Large intestine (tissue), 3 donors: ENCODE measurements around the gene USP20. TPM values are rescaled to one million over a fixed set of nuclear protein-coding genes. Genes with fewer than 3 reads are reported as not detected.

ENCODE experiments used
- DNase-seq, 2 donors: peaks; one replicate each; pipeline versions ENCODE4 v3.0.0 to v3.0.0-alpha.2; 2013
- H3K27ac ChIP-seq: one replicate; pipeline ENCODE4 v1.5.1; 2013; ENCODE audit warnings: low read length
- H3K27me3 ChIP-seq: 2 replicates; pipeline ENCODE4 v1.6.1; 2013; ENCODE audit warnings: low read length; ENCODE audit not compliant: control insufficient read depth, insufficient read depth
- H3K36me3 ChIP-seq: 2 replicates; pipeline ENCODE4 v1.6.1; 2013; ENCODE audit warnings: low read length; ENCODE audit not compliant: control insufficient read depth, insufficient read depth
- H3K4me1 ChIP-seq: one replicate; pipeline ENCODE4 v1.6.1; 2013; ENCODE audit warnings: low read length; ENCODE audit not compliant: control insufficient read depth, insufficient read depth
- H3K4me3 ChIP-seq: one replicate; pipeline ENCODE4 v1.5.1; 2013; ENCODE audit warnings: low read length
- H3K9me3 ChIP-seq: one replicate; pipeline ENCODE4 v1.6.1; 2013; ENCODE audit warnings: mild to moderate bottlenecking, low read depth, low read length, moderate library complexity; ENCODE audit not compliant: control insufficient read depth
- WGBS: methylation state at CpG from one replicate; pipeline ENCODE4 v1.1.5; 2013; ENCODE audit warnings: low lambda C conversion rate; ENCODE audit not compliant: insufficient coverage; 5-methylcytosine and 5-hydroxymethylcytosine counted together
- polyA plus RNA-seq: library from polyadenylated mRNA; unstranded; fragments of 120-200 nt; gene quantifications from one replicate; pipeline ENCODE4 v1.2.1, GENCODE V29; 2013

USP20 gene
- polyA plus RNA-seq, 1 donor = 17.7 TPM

DNA sequence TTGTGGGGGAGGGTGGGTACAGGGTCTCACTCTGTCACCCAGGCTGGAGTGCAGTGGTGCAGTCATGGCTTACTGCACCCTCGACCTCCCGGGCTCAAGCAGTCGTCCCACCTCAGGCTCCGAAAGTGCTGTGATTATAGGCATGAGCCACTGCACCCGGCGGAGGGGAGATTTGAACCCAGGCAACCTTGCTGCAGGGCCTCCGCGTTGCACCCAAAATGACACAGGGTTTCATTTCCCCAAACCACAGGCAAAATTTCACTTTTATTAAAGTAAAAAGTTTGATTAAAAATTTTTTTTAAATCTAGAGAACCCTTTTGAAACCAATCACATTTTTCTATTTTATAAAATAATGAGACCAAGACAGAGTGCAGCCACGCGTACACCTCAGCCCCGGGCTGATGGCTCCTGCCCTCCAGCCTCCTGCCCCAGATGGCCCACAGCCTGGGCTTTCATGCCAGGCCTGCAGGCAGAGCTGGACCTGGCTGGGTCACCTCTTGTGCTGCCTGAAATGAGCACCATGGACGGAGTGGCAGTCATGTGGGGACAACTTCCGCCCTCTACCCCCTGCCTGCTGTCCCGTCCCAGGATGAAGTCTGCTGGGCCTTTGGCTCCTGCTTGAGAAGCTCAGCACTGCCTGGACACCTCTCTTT lies 30.5 kb downstream of the USP20 start:
- no peak overlapping the region for H3K4me3 ChIP-seq
- H3K27me3 ChIP-seq = no peaks in the 10 kb centered on the region
- no CpG with 5 or more reads among the region's 14 CpGs for WGBS
- H3K9me3 ChIP-seq = no peaks in the 10 kb centered on the region
- H3K36me3 ChIP-seq = peaks cover 38% of the 10 kb centered on the region
- no peaks in the 10 kb centered on the region for H3K4me1 ChIP-seq
- DNase-seq = no peak
- H3K27ac ChIP-seq = no peak overlapping the region

DNA sequence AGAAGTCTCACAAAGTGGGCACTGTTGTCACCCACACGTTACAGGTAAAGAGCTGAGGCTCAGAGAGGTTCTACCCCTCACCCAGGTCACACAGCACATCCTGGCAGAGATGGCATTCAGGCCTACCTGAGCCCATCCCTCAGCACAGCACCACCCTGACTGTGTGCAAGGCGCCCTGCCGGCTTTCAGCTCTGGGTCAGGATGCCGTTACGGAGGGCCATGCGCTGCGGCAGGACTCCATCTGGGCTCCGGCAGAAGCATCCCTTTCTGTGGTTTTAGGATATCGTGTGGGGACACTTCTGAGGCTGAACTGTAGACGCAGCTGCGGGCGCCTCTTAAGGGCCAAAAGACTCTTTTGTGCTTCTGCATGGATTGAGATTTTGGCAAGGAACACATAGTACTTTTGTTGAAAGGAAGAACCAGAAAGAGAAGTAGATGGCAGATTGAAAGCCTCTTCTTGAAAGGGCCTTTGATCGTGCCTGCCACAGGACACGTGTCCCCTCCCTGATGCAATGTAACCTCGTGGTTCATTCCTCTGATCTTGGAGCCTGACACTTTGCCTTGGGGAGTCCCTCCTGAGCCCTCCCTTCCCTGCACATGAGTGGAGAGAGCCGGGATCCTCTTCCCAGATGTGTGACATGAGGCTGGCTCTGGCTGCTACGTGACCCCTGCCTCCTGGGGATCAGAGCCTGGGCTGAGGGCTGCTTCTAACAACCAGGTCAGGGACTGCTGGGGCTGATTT lies 31.3 kb downstream of the USP20 start:
- no peaks in the 10 kb centered on the region for H3K4me1 ChIP-seq
- H3K27ac ChIP-seq = no peak overlapping the region
- no peak overlapping the region for H3K4me3 ChIP-seq
- DNase-seq = no peak
- WGBS = 70% methylated on average over 2 of the region's 17 CpGs
- H3K27me3 ChIP-seq = no peaks in the 10 kb centered on the region
- H3K9me3 ChIP-seq = no peaks in the 10 kb centered on the region
- peaks cover 30% of the 10 kb centered on the region for H3K36me3 ChIP-seq

DNA sequence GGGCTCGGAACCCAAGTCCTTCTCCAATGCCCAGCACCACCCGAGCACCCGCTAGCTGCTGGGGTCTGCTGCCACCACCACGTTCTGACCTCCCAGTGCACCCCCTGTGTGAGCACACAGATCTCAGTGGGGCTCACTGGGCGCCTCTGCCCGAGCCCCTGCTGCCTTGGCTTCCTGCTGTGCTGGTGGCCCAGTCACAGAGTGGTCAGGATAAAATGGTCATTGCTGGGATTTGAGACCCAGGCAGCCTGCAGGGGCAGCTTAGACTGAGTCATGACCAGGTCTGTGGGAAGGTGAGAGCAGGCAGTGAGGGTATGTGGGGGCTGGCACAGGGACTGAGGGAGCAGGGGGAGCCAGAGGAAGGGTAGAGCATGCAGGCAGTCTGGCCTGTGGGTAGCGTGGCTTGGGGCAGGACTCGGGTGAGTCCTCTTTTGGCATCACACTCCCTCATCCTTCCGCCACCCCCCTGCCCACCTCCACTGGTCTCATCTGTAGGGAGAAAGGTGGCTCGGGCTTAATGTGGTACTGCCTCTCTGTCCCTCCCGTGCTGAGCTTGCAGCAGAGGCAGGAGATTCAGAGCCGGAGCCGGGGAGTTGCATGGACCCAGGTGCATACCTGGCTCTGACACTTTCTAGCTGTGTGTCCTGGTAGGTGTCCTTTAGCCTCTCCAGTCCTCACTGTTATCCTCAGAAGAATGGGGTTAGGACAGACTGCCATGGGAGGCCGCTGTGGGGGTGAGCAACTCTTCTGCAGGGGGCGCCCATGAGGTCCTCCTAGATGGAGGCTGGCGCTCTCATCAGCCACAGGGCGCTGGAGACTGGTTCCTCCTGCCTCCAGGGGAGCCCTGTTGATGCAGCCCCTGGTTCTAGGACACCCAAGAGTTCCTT lies 32.1 kb downstream of the USP20 start:
- Histone ChIP-seq H3K36me3 (peaks cover 25% of the 10 kb centered on the region), H3K9me3 (no peaks in the 10 kb centered on the region), H3K27me3 (no peaks in the 10 kb centered on the region), H3K4me3 (no peak overlapping the region), H3K27ac (no peak overlapping the region), H3K4me1 (no peaks in the 10 kb centered on the region)
- WGBS = no CpG with 5 or more reads among the region's 17 CpGs
- no peak for DNase-seq

GRCh38 chr9:129868023-129868871 lies 33.0 kb downstream of the USP20 start:
- WGBS = no CpG with 5 or more reads among the region's 48 CpGs
- Histone ChIP-seq H3K27ac (no peak overlapping the region), H3K27me3 (no peaks in the 10 kb centered on the region), H3K36me3 (peaks cover 22% of the 10 kb centered on the region), H3K9me3 (no peaks in the 10 kb centered on the region), H3K4me1 (no peaks in the 10 kb centered on the region), H3K4me3 (no peak overlapping the region)
- DNase-seq = no peak

GRCh38 chr9:129868872-129869486 lies 33.7 kb downstream of the USP20 start:
- Histone ChIP-seq H3K36me3 (peaks cover 26% of the 10 kb centered on the region), H3K4me3 (no peak overlapping the region), H3K27ac (no peak overlapping the region), H3K4me1 (no peaks in the 10 kb centered on the region), H3K9me3 (no peaks in the 10 kb centered on the region), H3K27me3 (no peaks in the 10 kb centered on the region)
- no peak for DNase-seq
- no CpG with 5 or more reads among the region's 28 CpGs for WGBS

DNA sequence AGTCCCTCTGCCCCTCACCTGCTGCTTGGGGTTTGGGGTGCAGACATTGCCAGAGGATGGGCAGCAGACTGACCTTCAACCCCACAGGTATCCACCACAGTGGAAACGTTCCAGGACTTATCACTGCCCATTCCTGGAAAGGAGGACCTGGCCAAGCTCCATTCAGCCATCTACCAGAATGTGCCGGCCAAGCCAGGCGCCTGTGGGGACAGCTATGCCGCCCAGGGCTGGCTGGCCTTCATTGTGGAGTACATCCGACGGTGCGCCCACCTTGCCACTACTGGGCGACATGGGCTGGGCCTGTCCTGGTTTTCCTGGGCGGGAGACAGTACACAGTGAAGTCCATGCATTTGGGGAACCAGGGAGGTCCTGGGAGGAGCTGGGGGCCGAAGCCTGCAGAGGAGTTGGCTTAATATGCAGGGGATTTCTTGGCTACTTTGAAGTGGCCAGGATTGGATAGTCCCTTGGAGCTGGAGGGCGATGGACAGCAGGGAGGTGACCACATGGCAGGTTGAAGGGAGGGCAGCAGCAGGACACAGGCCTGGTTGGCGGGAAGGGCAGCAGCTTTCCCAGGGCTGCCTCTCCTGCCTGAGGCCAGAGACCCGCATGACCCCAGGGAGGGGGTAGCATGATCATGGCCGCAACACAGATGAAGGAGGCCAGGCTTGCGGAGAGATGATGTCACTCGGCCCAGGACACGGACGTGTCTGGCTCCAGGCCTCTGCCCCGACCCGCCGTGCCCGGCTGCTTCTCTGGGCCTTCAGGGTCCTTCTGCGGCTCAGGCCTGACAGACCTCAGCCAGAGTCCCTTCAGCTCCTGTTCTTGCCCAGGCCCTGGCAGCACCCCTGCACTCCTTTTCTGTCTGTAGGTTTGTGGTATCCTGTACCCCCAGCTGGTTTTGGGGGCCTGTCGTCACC lies 34.6 kb downstream of the USP20 start:
- H3K4me3 ChIP-seq = no peak overlapping the region
- WGBS = no CpG with 5 or more reads among the region's 24 CpGs
- H3K9me3 ChIP-seq = no peaks in the 10 kb centered on the region
- DNase-seq = no peak
- peaks cover 35% of the 10 kb centered on the region for H3K36me3 ChIP-seq
- H3K27me3 ChIP-seq = no peaks in the 10 kb centered on the region
- no peaks in the 10 kb centered on the region for H3K4me1 ChIP-seq
- H3K27ac ChIP-seq = no peak overlapping the region

- 91% methylated on average over 4 of the region's 11 CpGs for WGBS
- Histone ChIP-seq H3K27me3 (no peaks in the 10 kb centered on the region), H3K9me3 (no peaks in the 10 kb centered on the region), H3K27ac (no peak overlapping the region), H3K4me3 (no peak overlapping the region), H3K4me1 (no peaks in the 10 kb centered on the region), H3K36me3 (peaks cover 41% of the 10 kb centered on the region)
- DNase-seq = no peak
Observed at GRCh38 chr9:129871046-129871445, 35.8 kb downstream of the USP20 start.

- no peaks in the 10 kb centered on the region for H3K27me3 ChIP-seq
- no peak overlapping the region for H3K27ac ChIP-seq
- H3K4me3 ChIP-seq = no peak overlapping the region
- 100% methylated on average over 2 of the region's 16 CpGs for WGBS
- DNase-seq = no peak
- H3K9me3 ChIP-seq = no peaks in the 10 kb centered on the region
- H3K36me3 ChIP-seq = peaks cover 43% of the 10 kb centered on the region
- no peaks in the 10 kb centered on the region for H3K4me1 ChIP-seq
Observed at GRCh38 chr9:129873563-129874190, 38.4 kb downstream of the USP20 start.
